ACC112 (cell line): Measurements from ENCODE around the gene GSS.
"Not testable (repeated sequence)": the region's sequence is repeated elsewhere in the genome, so short reads cannot be mapped to it uniquely, and the experiment has no call there.

Experiments used
- H2AFZ ChIP-seq: fragments of 200-600 bp; sonication (generic); one replicate; pipeline ENCODE4 v1.6.0; 2017; ENCODE audit warnings: antibody characterized with exemption, low read length; ENCODE audit not compliant: unreplicated experiment
- H3K27ac ChIP-seq: fragments of 200-600 bp; sonication (generic); 2 replicates; pipeline ENCODE4 v1.5.1; 2014; ENCODE audit warnings: low read depth, mild to moderate bottlenecking, antibody characterized with exemption, low read length, moderate library complexity
- H3K27me3 ChIP-seq: fragments of 200-600 bp; sonication (generic); 2 replicates; pipeline ENCODE4 v1.6.1; 2014; ENCODE audit warnings: mild to moderate bottlenecking, antibody characterized with exemption, low read length, moderate library complexity, mixed read lengths; ENCODE audit not compliant: insufficient read depth
- H3K36me3 ChIP-seq: fragments of 200-600 bp; sonication (generic); 2 replicates; pipeline ENCODE4 v1.6.1; 2016; ENCODE audit warnings: mild to moderate bottlenecking, antibody characterized with exemption, low read length, moderate library complexity, mixed read lengths; ENCODE audit not compliant: insufficient read depth
- H3K4me1 ChIP-seq: fragments of 200-600 bp; sonication (generic); one replicate; pipeline ENCODE4 v1.6.1; 2016; ENCODE audit warnings: low read length, mixed read lengths; ENCODE audit not compliant: insufficient read depth, unreplicated experiment, control insufficient read depth
- H3K4me3 ChIP-seq: fragments of 200-600 bp; sonication (generic); 2 replicates; pipeline ENCODE4 v1.5.1; 2014; ENCODE audit warnings: mild to moderate bottlenecking, low read depth, low read length
- H3K79me2 ChIP-seq: fragments of 200-600 bp; sonication (generic); one replicate; pipeline ENCODE4 v1.6.0; 2016; ENCODE audit warnings: low read length; ENCODE audit not compliant: control insufficient read depth, unreplicated experiment, insufficient read depth

GSS gene

GRCh38 chr20:34922654-34923381 lies 32.8 kb downstream of the GSS start:
- Histone ChIP-seq H3K27ac (peak overlapping the region; percentile 41), H3K4me1 (peaks cover 25% of the 10 kb centered on the region)

GRCh38 chr20:34921436-34921835 lies 34.2 kb downstream of the GSS start:
- no peak overlapping the region for H2AFZ ChIP-seq
- H3K27me3 ChIP-seq: no peaks in the 10 kb centered on the region
- H3K79me2 ChIP-seq: no peaks in the 10 kb centered on the region
- peak overlapping the region; percentile 5 for H3K27ac ChIP-seq
- H3K36me3 ChIP-seq: peaks cover 23% of the 10 kb centered on the region; the same call in 1 of the 2 replicates
- no peak overlapping the region for H3K4me3 ChIP-seq
- H3K4me1 ChIP-seq: peaks cover 25% of the 10 kb centered on the region

More at GRCh38 chr20:34922654-34923381, 32.8 kb downstream of the GSS start:
- H3K36me3 ChIP-seq: peaks cover 23% of the 10 kb centered on the region; the same call in 1 of the 2 replicates
- no peak overlapping the region for H3K4me3 ChIP-seq
- H3K27me3 ChIP-seq: no peaks in the 10 kb centered on the region
- no peaks in the 10 kb centered on the region for H3K79me2 ChIP-seq
- no peak overlapping the region for H2AFZ ChIP-seq

DNA sequence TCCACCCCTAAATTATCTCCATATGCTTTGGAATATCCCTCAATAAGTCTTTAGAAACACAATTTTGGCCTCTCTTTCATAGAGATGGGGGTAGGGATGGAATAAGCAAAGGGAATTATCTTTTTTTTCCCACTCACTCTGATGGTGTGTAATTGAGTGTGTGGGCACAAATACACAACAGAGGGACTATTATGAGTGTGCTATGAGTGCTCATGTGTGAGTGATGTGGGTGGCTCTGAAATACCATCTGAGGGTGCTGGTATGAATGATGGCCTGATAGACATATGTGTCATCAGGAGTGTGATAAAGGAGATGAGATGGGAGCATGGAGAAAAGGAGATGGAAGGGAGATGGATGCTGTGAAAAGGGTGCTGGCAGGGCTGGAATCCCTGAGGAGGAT lies 35.6 kb downstream of the GSS start:
- Histone ChIP-seq H3K4me1 (peaks cover 25% of the 10 kb centered on the region), H3K27me3 (no peaks in the 10 kb centered on the region), H3K4me3 (no peak overlapping the region), H3K36me3 (peaks cover 15% of the 10 kb centered on the region; the same call in 1 of the 2 replicates), H2AFZ (no peak overlapping the region), H3K27ac (no peak overlapping the region), H3K79me2 (no peaks in the 10 kb centered on the region)

- Histone ChIP-seq H3K4me3 (no peak overlapping the region), H3K27me3 (no peaks in the 10 kb centered on the region), H3K79me2 (no peaks in the 10 kb centered on the region), H3K36me3 (peaks cover 8% of the 10 kb centered on the region; the same call in 1 of the 2 replicates), H3K27ac (no peak overlapping the region), H3K4me1 (peaks cover 9% of the 10 kb centered on the region), H2AFZ (no peak overlapping the region)
Observed at GRCh38 chr20:34916774-34917354, 38.7 kb downstream of the GSS start.

GRCh38 chr20:34915749-34916455 lies 39.7 kb downstream of the GSS start:
- H3K4me3 ChIP-seq: no peak overlapping the region
- no peaks in the 10 kb centered on the region for H3K4me1 ChIP-seq
- no peaks in the 10 kb centered on the region for H3K27me3 ChIP-seq
- no peaks in the 10 kb centered on the region for H3K79me2 ChIP-seq
- peaks cover 8% of the 10 kb centered on the region; the same call in 1 of the 2 replicates for H3K36me3 ChIP-seq
- no peak overlapping the region for H3K27ac ChIP-seq
- no peak overlapping the region for H2AFZ ChIP-seq

DNA sequence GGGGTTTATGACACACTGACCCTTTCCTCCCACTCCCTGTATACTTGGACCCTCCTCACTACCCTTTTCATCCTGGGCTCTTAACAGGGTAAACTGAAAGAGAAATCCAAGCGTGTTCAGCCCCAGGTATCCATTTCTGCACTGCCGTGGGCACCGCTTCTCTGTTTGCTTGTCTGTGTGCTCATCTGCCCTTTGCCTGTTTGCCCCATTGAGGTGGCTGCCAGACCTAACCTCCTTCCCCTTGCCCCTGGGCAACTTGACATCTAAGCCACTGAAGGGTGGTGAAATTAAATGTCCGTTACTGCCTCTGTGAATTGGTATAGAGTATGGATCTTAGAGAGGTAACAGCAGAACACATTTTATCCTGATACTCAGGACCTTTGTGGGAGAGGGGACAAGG lies 40.5 kb downstream of the GSS start:
- H3K27ac ChIP-seq: no peak overlapping the region

GRCh38 chr20:34907616-34908469 lies 47.8 kb downstream of the GSS start:
- peaks cover 22% of the 10 kb centered on the region for H3K4me1 ChIP-seq

More for the DNA sequence above, 40.5 kb downstream of the GSS start:
- Histone ChIP-seq H3K4me3 (no peak overlapping the region), H2AFZ (no peak overlapping the region), H3K79me2 (no peaks in the 10 kb centered on the region), H3K4me1 (no peaks in the 10 kb centered on the region), H3K36me3 (peaks cover 4% of the 10 kb centered on the region; the same call in 1 of the 2 replicates), H3K27me3 (no peaks in the 10 kb centered on the region)

GRCh38 chr20:34904202-34904621 lies 51.4 kb downstream of the GSS start:
- H3K4me3 ChIP-seq: no peak overlapping the region
- H3K36me3 ChIP-seq: no peaks in the 10 kb centered on the region
- H3K4me1 ChIP-seq: peaks cover 25% of the 10 kb centered on the region
- H2AFZ ChIP-seq: no peak overlapping the region
- H3K79me2 ChIP-seq: no peaks in the 10 kb centered on the region
- no peak overlapping the region for H3K27ac ChIP-seq
- no peaks in the 10 kb centered on the region for H3K27me3 ChIP-seq

More at GRCh38 chr20:34907616-34908469, 47.8 kb downstream of the GSS start:
- no peaks in the 10 kb centered on the region for H3K36me3 ChIP-seq
- peak overlapping the region; percentile 74 for H3K27ac ChIP-seq
- no peaks in the 10 kb centered on the region for H3K27me3 ChIP-seq
- peak overlapping the region; percentile 20; the same call in 1 of the 2 replicates for H3K4me3 ChIP-seq
- H2AFZ ChIP-seq: no peak overlapping the region
- no peaks in the 10 kb centered on the region for H3K79me2 ChIP-seq

DNA sequence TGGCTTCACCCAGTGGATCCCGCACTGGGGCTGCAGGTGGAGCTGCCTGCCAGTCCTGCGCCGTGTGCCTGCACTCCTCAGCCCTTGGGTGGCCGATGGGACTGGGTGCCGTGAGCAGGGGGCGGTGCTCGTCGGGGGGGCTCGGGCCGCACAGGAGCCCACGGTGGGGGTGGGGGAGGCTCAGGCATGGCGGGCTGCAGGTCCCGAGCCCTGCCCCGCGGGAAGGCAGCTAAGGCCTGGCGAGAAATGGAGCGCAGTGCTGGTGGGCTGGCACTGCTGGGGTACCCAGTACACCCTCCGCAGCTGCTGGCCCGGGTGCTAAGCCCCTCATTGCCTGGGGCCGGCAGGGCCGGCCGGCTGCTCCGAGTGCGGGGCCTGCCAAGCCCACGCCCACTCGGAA lies 56.9 kb downstream of the GSS start:
- H3K36me3 ChIP-seq, H3K27ac ChIP-seq, H3K79me2 ChIP-seq, H3K4me3 ChIP-seq, H3K27me3 ChIP-seq, H2AFZ ChIP-seq: not testable (repeated sequence)
- peaks cover 10% of the 10 kb centered on the region for H3K4me1 ChIP-seq

- H3K4me1 ChIP-seq: peaks cover 10% of the 10 kb centered on the region
- not testable (repeated sequence) for H3K4me3 ChIP-seq, H3K27ac ChIP-seq, H3K79me2 ChIP-seq, H3K27me3 ChIP-seq, H3K36me3 ChIP-seq, H2AFZ ChIP-seq
Observed at GRCh38 chr20:34898129-34898528, 57.5 kb downstream of the GSS start.
